GM19043 (cell line): ENCODE results near the gene PLCL1.

Experiments used
- ATAC-seq: cut with Tn5 transposase; IDR thresholded peaks from one replicate; pipeline ENCODE4 v1.9.1; 2021; ENCODE audit warnings: low read depth; ENCODE audit not compliant: unreplicated experiment

PLCL1 gene

GRCh38 chr2:197920592-197921201 is 116.3 kb downstream of the PLCL1 start:
- ATAC-seq = no peak

DNA sequence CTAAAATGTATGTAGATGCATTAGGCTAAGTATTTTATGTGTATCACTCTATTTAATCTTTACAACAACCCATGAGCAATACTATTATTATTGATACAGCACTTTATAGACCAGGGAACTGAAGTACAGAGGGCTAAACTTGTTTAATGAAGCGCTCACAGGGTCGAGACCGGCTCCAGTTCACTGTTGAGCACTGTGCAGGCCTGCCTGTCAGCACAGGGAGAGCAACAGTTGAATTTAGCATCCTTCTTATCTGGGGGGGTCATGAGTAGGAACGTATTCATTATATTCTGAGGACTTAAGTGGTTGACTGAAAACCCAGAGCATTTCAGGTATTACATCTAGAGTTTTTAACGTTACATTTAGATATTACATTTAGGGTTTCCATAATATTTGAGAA is 120.1 kb downstream of the PLCL1 start:
- no peak for ATAC-seq

DNA sequence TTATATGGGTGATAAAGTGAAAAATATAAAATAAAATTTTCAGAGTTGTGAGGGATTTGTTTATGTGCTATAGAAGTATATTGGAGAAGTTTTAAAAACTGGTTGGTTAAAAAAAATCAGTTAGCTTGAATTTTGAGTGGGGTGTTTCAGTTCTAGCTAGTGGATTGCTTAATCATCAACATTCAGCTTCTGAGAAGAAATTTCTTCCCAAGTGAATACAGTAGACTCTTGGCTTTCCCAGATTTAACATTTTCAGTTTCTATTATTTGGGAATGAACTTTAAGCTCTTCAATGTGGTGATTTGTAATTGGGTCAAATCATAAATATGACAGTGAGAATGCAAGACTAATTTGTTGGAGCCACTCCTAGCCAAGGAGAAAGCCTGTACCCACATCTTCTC is 120.8 kb downstream of the PLCL1 start:
- no peak for ATAC-seq

- ATAC-seq = no peak
Observed at GRCh38 chr2:197925976-197926375, 121.6 kb downstream of the PLCL1 start.

GRCh38 chr2:197926673-197927072 is 122.3 kb downstream of the PLCL1 start:
- no peak for ATAC-seq

GRCh38 chr2:197927994-197928393 is 123.6 kb downstream of the PLCL1 start:
- ATAC-seq = no peak

- ATAC-seq = no peak
Observed at GRCh38 chr2:197929008-197929885, 124.9 kb downstream of the PLCL1 start.

- no peak for ATAC-seq
Observed at GRCh38 chr2:197929886-197930227, 125.5 kb downstream of the PLCL1 start.

- ATAC-seq = no peak
Observed at GRCh38 chr2:197930570-197931278, 126.3 kb downstream of the PLCL1 start.

GRCh38 chr2:197931661-197932312 is 127.4 kb downstream of the PLCL1 start:
- ATAC-seq = no peak

DNA sequence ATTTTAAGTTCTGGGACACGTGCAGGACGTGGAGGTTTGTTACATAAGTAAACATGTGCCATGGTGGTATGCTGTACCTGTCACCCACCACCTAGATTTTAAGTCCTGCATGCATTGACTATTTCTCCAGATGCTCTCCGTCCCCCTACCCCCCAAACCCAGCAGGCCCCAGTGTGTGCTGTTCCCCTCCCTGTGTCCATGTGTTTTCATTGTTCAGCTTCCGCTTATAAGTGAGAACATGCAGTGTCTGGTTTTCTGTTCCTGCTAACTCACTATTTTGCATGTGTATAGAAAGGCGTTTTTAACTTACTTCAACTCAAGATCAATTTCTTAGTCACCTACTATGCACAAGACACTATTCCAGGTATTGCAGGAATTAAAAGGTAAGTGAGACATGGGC is 128.0 kb downstream of the PLCL1 start:
- ATAC-seq = no peak

GRCh38 chr2:197934261-197934933 is 130.0 kb downstream of the PLCL1 start:
- no peak for ATAC-seq

GRCh38 chr2:197934934-197935289 is 130.5 kb downstream of the PLCL1 start:
- no peak for ATAC-seq

GRCh38 chr2:197937814-197938213 is 133.4 kb downstream of the PLCL1 start:
- no peak for ATAC-seq

DNA sequence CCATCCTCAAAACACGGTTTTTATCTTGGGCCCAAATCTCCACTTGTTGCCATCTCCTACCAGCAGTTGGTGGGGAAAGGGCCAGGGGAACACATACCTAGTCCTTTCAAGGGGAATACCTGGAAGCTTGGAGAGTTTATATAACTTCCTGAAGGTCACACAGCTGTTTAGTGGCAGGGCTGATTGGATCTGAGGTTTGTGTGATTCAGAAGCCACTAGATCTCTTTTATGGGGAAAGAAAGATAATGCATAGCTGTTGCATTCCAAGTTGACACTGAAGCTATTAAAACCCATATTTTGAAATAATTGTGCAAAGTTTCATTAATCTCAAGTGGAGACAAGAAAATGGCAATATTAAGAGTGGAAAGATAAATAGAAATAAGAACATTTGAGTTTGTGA is 134.2 kb downstream of the PLCL1 start:
- ATAC-seq = no peak

- ATAC-seq = no peak
Observed at GRCh38 chr2:197939787-197940186, 135.4 kb downstream of the PLCL1 start.

GRCh38 chr2:197940382-197940781 is 136.0 kb downstream of the PLCL1 start:
- no peak for ATAC-seq

- ATAC-seq = no peak
Observed at GRCh38 chr2:197941715-197942114, 137.3 kb downstream of the PLCL1 start.

DNA sequence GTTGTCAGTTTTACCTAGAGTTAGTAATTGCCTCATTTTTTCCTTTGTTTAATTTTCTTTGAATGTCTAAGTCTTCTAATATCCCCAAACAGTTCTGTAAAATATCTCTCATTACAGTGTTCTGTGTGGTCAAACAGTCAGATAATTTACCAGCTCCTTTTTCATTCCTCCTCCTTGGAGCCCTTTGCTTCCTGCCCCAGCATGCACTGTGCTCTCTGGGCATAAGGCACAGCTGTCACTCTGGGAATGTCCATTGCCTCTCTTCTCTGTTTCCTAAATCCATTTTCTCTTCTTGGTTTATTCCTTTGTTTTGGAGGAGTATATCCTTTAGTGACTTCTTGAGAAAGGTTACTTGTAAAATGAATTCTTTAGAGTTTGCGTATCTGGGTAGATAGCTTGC is 139.3 kb downstream of the PLCL1 start:
- ATAC-seq = no peak

DNA sequence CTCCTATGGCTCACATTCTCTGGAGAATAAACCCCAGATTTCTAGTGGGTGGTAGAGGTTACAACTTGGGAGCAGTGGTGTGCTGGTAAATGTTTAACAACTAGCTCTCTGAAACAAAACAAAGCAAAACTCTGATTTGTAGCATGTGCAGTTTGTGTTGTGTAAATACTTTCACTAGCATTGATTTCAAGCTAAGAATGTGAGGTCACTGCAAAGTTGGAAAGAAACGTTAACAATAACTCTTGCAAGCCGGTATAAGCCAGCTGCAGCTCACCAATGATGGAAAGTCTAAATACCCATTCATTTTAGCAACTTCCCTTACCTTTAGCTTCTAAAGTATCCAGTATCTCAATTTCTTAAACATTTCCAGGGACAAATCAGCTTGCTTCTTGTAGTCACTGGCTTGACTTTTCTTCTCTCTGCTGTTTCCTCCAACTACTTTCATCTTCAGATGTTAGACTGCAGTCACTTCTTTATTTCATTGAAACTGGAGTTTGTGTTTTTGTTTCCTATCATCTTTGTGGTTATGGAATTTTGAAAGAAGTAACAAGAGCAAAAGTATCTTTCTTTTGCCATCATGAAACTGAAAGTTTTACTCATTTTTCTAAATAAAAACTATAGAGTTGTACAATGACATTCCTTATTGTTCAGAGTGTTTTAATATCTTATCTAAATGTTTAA is 140.2 kb downstream of the PLCL1 start:
- no peak for ATAC-seq
